Prostate gland (tissue), 2 donors: ENCODE results near the gene TRPV5. TPM values are rescaled to one million over a fixed set of nuclear protein-coding genes. Genes with fewer than 3 reads are reported as not detected.
A peak's percentile ranks its signal among the peaks of the same experiment; 100 is the strongest.

Source experiments
- DNase-seq: peaks from one replicate; pipeline ENCODE4 v3.0.0-alpha.2; 2019; ENCODE audit warnings: low spot score
- H3K27ac ChIP-seq, 2 donors: fragments of 200-600 bp; sonication (generic); 2 replicates each; pipeline ENCODE4 v1.5.1; 2017 to 2019
- H3K27me3 ChIP-seq: fragments of 200-600 bp; sonication (generic); replicated peaks from 2 replicates; pipeline ENCODE4 v1.5.1; 2019; ENCODE audit not compliant: insufficient read depth
- H3K36me3 ChIP-seq, 2 donors: fragments of 200-600 bp; sonication (generic); 1 replicate in 1 of 2; 2 replicates in 1 of 2; pipeline versions ENCODE4 v1.5.1 to v1.8.1; 2017 to 2019
- H3K4me1 ChIP-seq: fragments of 200-600 bp; sonication (generic); replicated peaks from 2 replicates; pipeline ENCODE4 v1.5.1; 2019
- H3K4me3 ChIP-seq, 2 donors: fragments of 200-600 bp; sonication (generic); 2 replicates each; pipeline ENCODE4 v1.5.1; 2017 to 2019
- H3K9me3 ChIP-seq: fragments of 200-600 bp; sonication (generic); 2 replicates; pipeline ENCODE4 v1.5.1; 2017
- POLR2A ChIP-seq: fragments of 450-650 bp; IDR thresholded peaks from one replicate; pipeline ENCODE4 v1.6.1; 2016; ENCODE audit warnings: antibody characterized with exemption, mild to moderate bottlenecking
- POLR2AphosphoS5 ChIP-seq: sonication (generic); formaldehyde crosslinking; IDR thresholded peaks from one replicate; pipeline ENCODE4 v1.6.1; 2017; ENCODE audit warnings: antibody characterized with exemption
- WGBS: methylation state at CpG from one replicate; pipeline ENCODE4 v1.1.5; 2018; 5-methylcytosine and 5-hydroxymethylcytosine counted together
- intact Hi-C: fragments of 100-400 bp; cut with DNase I; formaldehyde crosslinking; loops from one replicate; pipeline ENCODE4 v1.14.2; 2022
- total RNA-seq, 2 donors: library from RNA; depleted of rRNA; stranded (reverse); fragments of >200 nt; gene quantifications; one replicate each; pipeline ENCODE4 v1.1.0, GENCODE V29; 2016
- TF ChIP-seq, protein P1 (sequence below), 4 experiments: fragments of 200-600 bp in 2 of 4; fragments of 450-650 bp in 2 of 4; sonication (generic) in 2 of 4; IDR thresholded peaks; 1 replicate in 3 of 4; 2 replicates in 1 of 4; pipeline ENCODE4 v1.5.1; 2016 to 2019; ENCODE audit warnings: antibody characterized with exemption in 4 of 4, mild to moderate bottlenecking in 2 of 4, moderate library complexity in 2 of 4

Gene TRPV5
- total RNA-seq, 2 donors from 2014 or later = not detected

- Histone ChIP-seq H3K4me3 (no peak overlapping the region), H3K27me3 (no peaks in the 10 kb centered on the region), H3K36me3 (no peaks in the 10 kb centered on the region), H3K4me1 (no peaks in the 10 kb centered on the region), H3K27ac (no peak overlapping the region), H3K9me3 (no peaks in the 10 kb centered on the region)
- DNase-seq = no peak
- intact Hi-C loops = no loop called here
- no peak for TF ChIP-seq POLR2AphosphoS5
- TF ChIP-seq, protein P1, sequence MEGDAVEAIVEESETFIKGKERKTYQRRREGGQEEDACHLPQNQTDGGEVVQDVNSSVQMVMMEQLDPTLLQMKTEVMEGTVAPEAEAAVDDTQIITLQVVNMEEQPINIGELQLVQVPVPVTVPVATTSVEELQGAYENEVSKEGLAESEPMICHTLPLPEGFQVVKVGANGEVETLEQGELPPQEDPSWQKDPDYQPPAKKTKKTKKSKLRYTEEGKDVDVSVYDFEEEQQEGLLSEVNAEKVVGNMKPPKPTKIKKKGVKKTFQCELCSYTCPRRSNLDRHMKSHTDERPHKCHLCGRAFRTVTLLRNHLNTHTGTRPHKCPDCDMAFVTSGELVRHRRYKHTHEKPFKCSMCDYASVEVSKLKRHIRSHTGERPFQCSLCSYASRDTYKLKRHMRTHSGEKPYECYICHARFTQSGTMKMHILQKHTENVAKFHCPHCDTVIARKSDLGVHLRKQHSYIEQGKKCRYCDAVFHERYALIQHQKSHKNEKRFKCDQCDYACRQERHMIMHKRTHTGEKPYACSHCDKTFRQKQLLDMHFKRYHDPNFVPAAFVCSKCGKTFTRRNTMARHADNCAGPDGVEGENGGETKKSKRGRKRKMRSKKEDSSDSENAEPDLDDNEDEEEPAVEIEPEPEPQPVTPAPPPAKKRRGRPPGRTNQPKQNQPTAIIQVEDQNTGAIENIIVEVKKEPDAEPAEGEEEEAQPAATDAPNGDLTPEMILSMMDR (IDR thresholded peaks at IDR 0.05) = no peak
- TF ChIP-seq POLR2A = no peak
Observed at GRCh38 chr7:142954680-142955268, 21.2 kb upstream of the TRPV5 start.

DNA sequence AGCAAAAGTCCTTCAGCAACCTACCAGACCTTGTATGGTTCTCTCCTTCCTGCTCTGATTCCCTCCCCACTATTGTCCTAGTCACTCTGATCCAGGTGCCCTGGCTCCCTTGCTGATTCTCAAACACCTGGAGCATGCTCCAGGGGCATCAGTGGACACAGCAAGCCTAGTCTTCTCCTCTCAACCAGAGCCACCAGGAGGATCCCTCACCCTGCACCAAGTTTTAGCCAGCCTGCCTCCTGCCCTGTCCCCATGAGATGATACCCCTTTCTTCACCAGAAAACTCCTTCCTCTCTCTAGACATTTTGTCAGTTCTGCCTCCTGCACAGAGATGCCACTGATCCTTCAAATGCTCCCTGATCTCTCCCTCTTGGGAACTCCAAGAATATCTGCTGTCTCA lies 16.7 kb upstream of the TRPV5 start:
- H3K36me3 ChIP-seq = no peaks in the 10 kb centered on the region
- DNase-seq = no peak

DNA sequence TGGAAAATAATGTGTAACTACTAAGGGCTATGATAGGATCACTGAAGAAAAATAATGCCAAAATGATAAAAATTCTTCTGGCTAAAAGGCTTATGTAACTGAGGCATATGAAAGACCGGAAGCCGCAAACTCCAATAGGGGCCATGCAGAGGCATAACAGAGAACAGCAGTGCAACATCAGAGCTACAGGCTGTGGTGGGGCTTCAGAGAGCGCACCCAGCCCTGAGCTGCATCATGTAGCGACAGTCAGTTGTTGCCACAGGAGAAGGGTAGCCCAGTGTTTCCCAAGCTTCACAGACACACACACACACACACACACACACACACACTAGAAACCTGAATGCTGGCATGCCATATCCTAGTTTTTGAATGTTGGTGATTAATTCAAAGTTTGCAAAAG lies 15.1 kb upstream of the TRPV5 start:
- no peaks in the 10 kb centered on the region for H3K36me3 ChIP-seq
- intact Hi-C loops = no loop called here
- TF ChIP-seq, protein P1 (IDR thresholded peaks at IDR 0.05) = no peak
- no peak for TF ChIP-seq POLR2A
- TF ChIP-seq POLR2AphosphoS5 = no peak
- DNase-seq = no peak
- H3K9me3 ChIP-seq = no peaks in the 10 kb centered on the region
- H3K4me1 ChIP-seq = no peaks in the 10 kb centered on the region
- 93% methylated on average over 4 of the region's 4 CpGs for WGBS
- no peaks in the 10 kb centered on the region for H3K27me3 ChIP-seq
- H3K4me3 ChIP-seq = no peak overlapping the region
- H3K27ac ChIP-seq = no peak overlapping the region

More for the DNA sequence above, 16.7 kb upstream of the TRPV5 start:
- no peaks in the 10 kb centered on the region for H3K27me3 ChIP-seq
- TF ChIP-seq, protein P1 (IDR thresholded peaks at IDR 0.05) = no peak
- TF ChIP-seq POLR2AphosphoS5 = no peak
- H3K27ac ChIP-seq = no peak overlapping the region
- no peak overlapping the region for H3K4me3 ChIP-seq
- H3K9me3 ChIP-seq = no peaks in the 10 kb centered on the region
- H3K4me1 ChIP-seq = no peaks in the 10 kb centered on the region
- intact Hi-C loops = no loop called here

- Histone ChIP-seq H3K4me1 (no peaks in the 10 kb centered on the region), H3K9me3 (no peaks in the 10 kb centered on the region), H3K27ac (no peak overlapping the region), H3K36me3 (no peaks in the 10 kb centered on the region), H3K27me3 (no peaks in the 10 kb centered on the region), H3K4me3 (no peak overlapping the region)
- 67% methylated on average over 3 of the region's 3 CpGs for WGBS
- TF ChIP-seq POLR2AphosphoS5 (no peak), POLR2A (no peak)
- TF ChIP-seq, protein P1 (IDR thresholded peaks at IDR 0.05) = no peak
- no peak for DNase-seq
- intact Hi-C loops = no loop called here
Observed at GRCh38 chr7:142945001-142945400, 11.5 kb upstream of the TRPV5 start.

DNA sequence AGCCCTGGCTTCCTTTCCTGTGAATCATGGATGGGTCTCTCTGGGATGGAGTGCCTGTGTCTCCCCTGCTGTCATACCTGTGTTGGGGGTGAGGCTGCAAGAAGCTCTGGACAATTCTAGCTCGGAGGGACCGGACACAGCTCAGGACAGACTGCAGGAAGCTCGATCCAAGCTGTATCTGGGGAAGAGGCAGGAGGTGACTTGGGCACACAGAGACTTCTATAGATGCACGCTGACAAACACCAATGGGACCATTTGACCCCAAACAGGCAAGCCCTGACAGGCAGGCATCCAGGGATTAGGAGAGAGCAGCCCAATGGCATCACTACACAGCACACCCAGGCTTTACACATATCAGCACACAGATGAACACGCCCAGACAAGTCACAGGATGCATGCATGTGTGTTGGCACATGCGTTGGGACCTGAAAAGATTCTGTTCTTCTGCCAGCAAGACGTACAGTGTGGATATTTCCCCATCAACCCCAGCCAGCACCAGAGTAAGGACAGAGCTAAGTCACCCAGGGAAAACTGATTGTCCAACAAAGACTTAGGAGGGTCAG lies 10.2 kb upstream of the TRPV5 start:
- Histone ChIP-seq H3K4me1 (no peaks in the 10 kb centered on the region), H3K4me3 (no peak overlapping the region), H3K36me3 (no peaks in the 10 kb centered on the region), H3K9me3 (no peaks in the 10 kb centered on the region), H3K27me3 (no peaks in the 10 kb centered on the region), H3K27ac (no peak overlapping the region)
- TF ChIP-seq, protein P1 (IDR thresholded peaks at IDR 0.05) = no peak
- TF ChIP-seq POLR2AphosphoS5 = no peak
- no peak for TF ChIP-seq POLR2A
- intact Hi-C loops = no loop called here
- peak; percentile 46 for DNase-seq
- 56% methylated on average over 7 of the region's 7 CpGs for WGBS
